Caco-2 (cell line): ENCODE results near the gene GNPTAB. TPM values are rescaled to one million over a fixed set of nuclear protein-coding genes. Genes with fewer than 3 reads are reported as not detected.
"Not testable (repeated sequence)": the region's sequence is repeated elsewhere in the genome, so short reads cannot be mapped to it uniquely, and the experiment has no call there.

Source experiments
- BruUV-seq: library from RNA; stranded (reverse); fragments of 400-500 nt; replicated peaks from 2 replicates; lab custom pipeline; 2021; lab: Mats Ljungman, UMichigan
- CTCF ChIA-PET: fragments of 300-600 bp; sonication (Branson Sonifier 250); formaldehyde crosslinking; loops from one replicate; lab custom pipeline; 2022; ENCODE audit warnings: antibody characterized with exemption; lab: Charles Lee
- POLR2A ChIA-PET: fragments of 300-600 bp; sonication (Branson Sonifier 250); formaldehyde crosslinking; loops from one replicate; lab custom pipeline; 2022; ENCODE audit warnings: antibody characterized with exemption; lab: Charles Lee
- DNase-seq, 2 experiments: peaks; one replicate each; pipeline versions ENCODE4 v3.0.0 to v3.0.0-alpha.2; 2020 to 2022
- H3K27me3 ChIP-seq: replicated peaks from 2 replicates; pipeline ENCODE4 v1.6.0; 2011; ENCODE audit warnings: low read length; ENCODE audit not compliant: control insufficient read depth, insufficient read depth
- H3K36me3 ChIP-seq: 2 replicates; pipeline ENCODE4 v1.5.1; 2011; ENCODE audit warnings: low read length; ENCODE audit not compliant: control insufficient read depth, insufficient read depth
- H3K4me1 ChIP-seq: fragments of 250-450 bp; sonication (Bioruptor Pico); 2 replicates; pipeline ENCODE4 v1.5.1; 2020; ENCODE audit warnings: mild to moderate bottlenecking
- H3K4me3 ChIP-seq: 2 replicates; pipeline ENCODE4 v1.5.1; 2011; ENCODE audit warnings: low read depth, mild to moderate bottlenecking, control low read depth, low read length
- H3K9me3 ChIP-seq: fragments of 250-450 bp; sonication (Bioruptor Pico); 2 replicates; pipeline ENCODE4 v1.5.1; 2020; ENCODE audit warnings: mild to moderate bottlenecking, moderate library complexity
- H3K27ac Mint-ChIP-seq: one replicate; pipeline ENCODE4 v1.8.0; 2022; ENCODE audit warnings: mixed read lengths; ENCODE audit not compliant: unreplicated experiment
- H3K27me3 Mint-ChIP-seq: one replicate; pipeline ENCODE4 v1.8.0; 2022; ENCODE audit warnings: mixed read lengths; ENCODE audit not compliant: insufficient read depth, unreplicated experiment
- H3K36me3 Mint-ChIP-seq: one replicate; pipeline ENCODE4 v1.8.0; 2022; ENCODE audit warnings: mild to moderate bottlenecking, mixed read lengths; ENCODE audit not compliant: insufficient read depth, unreplicated experiment
- H3K4me1 Mint-ChIP-seq: one replicate; pipeline ENCODE4 v1.8.0; 2022; ENCODE audit warnings: low read depth, mixed read lengths; ENCODE audit not compliant: unreplicated experiment
- H3K4me3 Mint-ChIP-seq: one replicate; pipeline ENCODE4 v1.8.0; 2022; ENCODE audit warnings: mild to moderate bottlenecking, moderate library complexity, mixed read lengths; ENCODE audit not compliant: unreplicated experiment
- H3K9me3 Mint-ChIP-seq: one replicate; pipeline ENCODE4 v1.8.0; 2022; ENCODE audit warnings: mixed read lengths; ENCODE audit not compliant: unreplicated experiment
- intact Hi-C: fragments of 100-400 bp; cut with micrococcal nuclease; formaldehyde crosslinking; loops from one replicate; pipeline ENCODE4 v1.10.0; 2022; ENCODE audit not compliant: unreplicated experiment
- total RNA-seq: library from RNA; stranded (reverse); gene quantifications from 2 replicates; pipeline ENCODE4 v1.2.3, GENCODE V29; 2022
- TF ChIP-seq, protein P1 (sequence below), 2 experiments: fragments of 200-600 bp in 1 of 2; IDR thresholded peaks; 1 replicate in 1 of 2; 2 replicates in 1 of 2; pipeline versions ENCODE4 v1.5.1 to v1.8.0; 2011 to 2022; ENCODE audit warnings: antibody characterized with exemption in 1 of 2, control low read depth in 1 of 2, inconsistent platforms in 1 of 2, low read depth in 1 of 2, low read length in 1 of 2, mild to moderate bottlenecking in 1 of 2, moderate library complexity in 1 of 2; ENCODE audit not compliant: insufficient read depth in 1 of 2, severe bottlenecking in 1 of 2, unreplicated experiment in 1 of 2

Gene GNPTAB
- total RNA-seq, 1 experiment from 2014 or later, result 39.1 TPM

DNA sequence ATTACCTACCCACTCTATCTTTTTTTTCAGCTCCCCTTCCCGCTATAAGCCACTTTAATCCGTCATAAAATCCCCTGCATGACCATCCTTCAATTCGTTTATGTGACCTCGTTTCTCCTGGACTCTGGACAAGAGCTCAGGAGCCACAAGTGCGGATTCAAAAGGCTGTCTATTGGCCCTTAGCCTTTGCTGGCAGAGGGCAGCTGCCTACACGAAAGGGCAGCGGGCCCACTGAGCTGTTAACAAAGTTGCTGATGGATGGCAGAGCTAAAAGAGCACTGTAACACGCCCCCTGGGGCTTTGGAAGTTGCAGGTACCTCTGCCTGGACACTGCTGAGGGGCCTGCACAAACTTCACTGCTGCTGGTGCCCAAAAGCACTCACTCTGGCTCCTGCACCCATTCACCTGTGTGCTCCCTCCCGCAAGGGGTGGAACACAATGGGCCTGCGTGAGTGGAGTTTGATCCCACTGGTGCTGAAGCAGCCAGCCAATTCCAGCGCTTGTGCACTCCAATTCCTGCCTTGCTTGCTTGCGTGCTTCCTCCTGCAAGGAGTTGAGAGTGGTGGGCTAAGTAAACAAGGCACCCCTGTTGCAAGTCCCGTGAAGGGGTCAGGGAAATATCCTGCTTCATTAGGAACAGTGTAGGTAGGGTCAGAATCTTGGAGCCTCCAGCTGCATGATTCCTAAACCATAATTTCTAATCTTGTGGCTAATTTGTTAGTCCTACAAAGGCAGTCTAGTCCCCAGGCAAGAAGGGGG lies 36.0 kb upstream of the GNPTAB start:
- intact Hi-C loops, result no loop called here
- Histone ChIP-seq H3K36me3 (no peaks in the 10 kb centered on the region), H3K4me1 (no peaks in the 10 kb centered on the region), H3K27me3 (no peaks in the 10 kb centered on the region), H3K4me3 (no peak overlapping the region), H3K9me3 (0 out of 2 replicates have a peak, but pooled peaks cover 9% of the 10 kb centered on the region)
- no peaks in the 10 kb centered on the region for H3K36me3 Mint-ChIP-seq
- CTCF ChIA-PET, result no interaction called here
- no peaks in the 10 kb centered on the region for H3K9me3 Mint-ChIP-seq
- BruUV-seq, result no TSS peak
- no peak overlapping the region for H3K27ac Mint-ChIP-seq
- no peaks in the 10 kb centered on the region for H3K27me3 Mint-ChIP-seq
- H3K4me3 Mint-ChIP-seq, result no peak overlapping the region
- POLR2A ChIA-PET, result no interaction called here
- no peaks in the 10 kb centered on the region for H3K4me1 Mint-ChIP-seq
- DNase-seq, result no peak
- TF ChIP-seq, protein P1, sequence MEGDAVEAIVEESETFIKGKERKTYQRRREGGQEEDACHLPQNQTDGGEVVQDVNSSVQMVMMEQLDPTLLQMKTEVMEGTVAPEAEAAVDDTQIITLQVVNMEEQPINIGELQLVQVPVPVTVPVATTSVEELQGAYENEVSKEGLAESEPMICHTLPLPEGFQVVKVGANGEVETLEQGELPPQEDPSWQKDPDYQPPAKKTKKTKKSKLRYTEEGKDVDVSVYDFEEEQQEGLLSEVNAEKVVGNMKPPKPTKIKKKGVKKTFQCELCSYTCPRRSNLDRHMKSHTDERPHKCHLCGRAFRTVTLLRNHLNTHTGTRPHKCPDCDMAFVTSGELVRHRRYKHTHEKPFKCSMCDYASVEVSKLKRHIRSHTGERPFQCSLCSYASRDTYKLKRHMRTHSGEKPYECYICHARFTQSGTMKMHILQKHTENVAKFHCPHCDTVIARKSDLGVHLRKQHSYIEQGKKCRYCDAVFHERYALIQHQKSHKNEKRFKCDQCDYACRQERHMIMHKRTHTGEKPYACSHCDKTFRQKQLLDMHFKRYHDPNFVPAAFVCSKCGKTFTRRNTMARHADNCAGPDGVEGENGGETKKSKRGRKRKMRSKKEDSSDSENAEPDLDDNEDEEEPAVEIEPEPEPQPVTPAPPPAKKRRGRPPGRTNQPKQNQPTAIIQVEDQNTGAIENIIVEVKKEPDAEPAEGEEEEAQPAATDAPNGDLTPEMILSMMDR (IDR thresholded peaks at IDR 0.05; ENCODE audit: insufficient read depth in 1 of 2, low read depth in 1 of 2, low read length in 1 of 2, severe bottlenecking in 1 of 2, unreplicated experiment in 1 of 2), result no peak

GRCh38 chr12:101863981-101864380 lies 33.2 kb upstream of the GNPTAB start:
- Histone ChIP-seq H3K36me3 (no peaks in the 10 kb centered on the region), H3K4me1 (no peaks in the 10 kb centered on the region), H3K27me3 (no peaks in the 10 kb centered on the region), H3K9me3 (0 out of 2 replicates have a peak, but pooled peaks cover 9% of the 10 kb centered on the region), H3K4me3 (no peak overlapping the region)
- Mint-ChIP-seq H3K4me1 (no peaks in the 10 kb centered on the region), H3K9me3 (no peaks in the 10 kb centered on the region), H3K4me3 (no peak overlapping the region), H3K36me3 (no peaks in the 10 kb centered on the region), H3K27ac (no peak overlapping the region), H3K27me3 (no peaks in the 10 kb centered on the region)
- ChIA-PET CTCF (no interaction called here), POLR2A (no interaction called here)
- no peak for DNase-seq
- no TSS peak for BruUV-seq
- intact Hi-C loops, result no loop called here
- TF ChIP-seq, protein P1 (IDR thresholded peaks at IDR 0.05; ENCODE audit: insufficient read depth in 1 of 2, low read depth in 1 of 2, low read length in 1 of 2, severe bottlenecking in 1 of 2, unreplicated experiment in 1 of 2), result no peak

DNA sequence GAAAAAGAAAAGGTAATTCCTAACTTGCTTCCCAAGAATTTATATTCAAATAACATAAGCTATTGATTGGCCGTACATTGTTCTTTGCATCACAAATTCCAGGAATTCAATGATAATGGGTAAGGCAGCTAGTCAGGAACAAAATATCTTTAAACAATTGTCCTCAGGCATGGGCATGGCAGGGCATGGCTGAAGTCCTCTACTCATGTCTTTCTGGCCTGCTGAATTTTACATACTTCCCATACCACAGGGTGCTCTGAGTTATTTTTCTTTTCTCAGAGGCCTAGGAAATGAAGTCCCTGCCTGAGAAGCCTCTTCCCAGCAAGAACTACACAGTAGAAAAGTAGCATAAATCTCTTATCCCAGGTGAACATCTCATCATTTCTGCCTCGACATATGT lies 31.5 kb upstream of the GNPTAB start:
- no TSS peak for BruUV-seq
- Histone ChIP-seq H3K4me1 (no peaks in the 10 kb centered on the region), H3K4me3 (no peak overlapping the region), H3K27me3 (no peaks in the 10 kb centered on the region), H3K36me3 (no peaks in the 10 kb centered on the region), H3K9me3 (0 out of 2 replicates have a peak, but pooled peaks cover 9% of the 10 kb centered on the region)
- H3K36me3 Mint-ChIP-seq, result no peaks in the 10 kb centered on the region
- intact Hi-C loops, result no loop called here
- H3K27me3 Mint-ChIP-seq, result no peaks in the 10 kb centered on the region
- TF ChIP-seq, protein P1 (IDR thresholded peaks at IDR 0.05; ENCODE audit: insufficient read depth in 1 of 2, low read depth in 1 of 2, low read length in 1 of 2, severe bottlenecking in 1 of 2, unreplicated experiment in 1 of 2), result no peak
- ChIA-PET POLR2A (no interaction called here), CTCF (no interaction called here)
- H3K4me1 Mint-ChIP-seq, result no peaks in the 10 kb centered on the region
- no peak overlapping the region for H3K4me3 Mint-ChIP-seq
- H3K27ac Mint-ChIP-seq, result no peak overlapping the region
- H3K9me3 Mint-ChIP-seq, result no peaks in the 10 kb centered on the region
- no peak for DNase-seq

DNA sequence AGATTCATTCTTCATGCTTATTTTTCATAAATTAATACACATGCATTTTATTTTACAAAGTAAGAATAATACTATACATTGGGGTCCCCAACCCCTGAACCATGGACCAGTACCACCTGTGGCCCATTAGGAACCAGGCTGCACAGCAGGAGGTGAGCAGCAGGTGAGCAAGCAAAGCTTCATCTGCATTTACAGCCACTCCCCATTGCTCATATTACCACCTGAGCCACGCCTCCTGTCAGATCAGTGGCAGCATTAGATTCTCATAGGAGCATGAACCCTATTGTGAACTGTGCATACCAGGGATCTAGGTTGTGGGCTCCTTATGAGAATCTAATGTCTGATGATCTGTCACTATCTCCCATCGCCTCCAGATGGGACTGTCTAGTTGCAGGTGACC lies 30.9 kb upstream of the GNPTAB start:
- H3K4me3 Mint-ChIP-seq, H3K4me1 Mint-ChIP-seq, H3K4me1 ChIP-seq, BruUV-seq, H3K27me3 ChIP-seq, intact Hi-C loops, H3K36me3 Mint-ChIP-seq, POLR2A ChIA-PET, H3K4me3 ChIP-seq, H3K9me3 ChIP-seq, H3K27me3 Mint-ChIP-seq, H3K27ac Mint-ChIP-seq, H3K9me3 Mint-ChIP-seq, H3K36me3 ChIP-seq, CTCF ChIA-PET: not testable (repeated sequence)
- DNase-seq, result peak; percentile 9 to 41
